ENCODE measurements around the gene ITM2C.

Gene ITM2C

GRCh38 chr2:230864605-230865306 lies at the start of gene ITM2C:
Gene ITM2C, plus strand, starts transcription at chr2:230864942. Its CDS starts 84 bp downstream, at chr2:230865026.
- peak; percentile 51 for DNase-seq

- DNase-seq, result no peak
Measured at GRCh38 chr2:230815088-230815487, 49.7 kb upstream of the ITM2C start.

- DNase-seq, result no peak
Measured at GRCh38 chr2:230816735-230817134, 48.0 kb upstream of the ITM2C start.

GRCh38 chr2:230819433-230819832 lies 45.3 kb upstream of the ITM2C start:
- no peak for DNase-seq

- DNase-seq, result no peak
Measured at GRCh38 chr2:230821261-230821990, 43.3 kb upstream of the ITM2C start.

GRCh38 chr2:230821991-230822520 lies 42.7 kb upstream of the ITM2C start:
- no peak for DNase-seq

GRCh38 chr2:230823264-230823964 lies 41.3 kb upstream of the ITM2C start:
- DNase-seq, result no peak

GRCh38 chr2:230824406-230824978 lies 40.2 kb upstream of the ITM2C start:
- DNase-seq, result peak; percentile 81

- no peak for DNase-seq
Measured at GRCh38 chr2:230825354-230825753, 39.4 kb upstream of the ITM2C start.

GRCh38 chr2:230827774-230828271 lies 36.9 kb upstream of the ITM2C start:
- DNase-seq, result no peak

- no peak for DNase-seq
Measured at GRCh38 chr2:230828272-230828961, 36.3 kb upstream of the ITM2C start.

- no peak for DNase-seq
Measured at GRCh38 chr2:230829293-230829692, 35.4 kb upstream of the ITM2C start.

- no peak for DNase-seq
Measured at GRCh38 chr2:230829959-230830358, 34.8 kb upstream of the ITM2C start.

GRCh38 chr2:230830428-230830827 lies 34.3 kb upstream of the ITM2C start:
- DNase-seq, result no peak

GRCh38 chr2:230840301-230840700 lies 24.4 kb upstream of the ITM2C start:
- DNase-seq, result no peak

- DNase-seq, result no peak
Measured at GRCh38 chr2:230842473-230842872, 22.3 kb upstream of the ITM2C start.

- no peak for DNase-seq
Measured at GRCh38 chr2:230843132-230843531, 21.6 kb upstream of the ITM2C start.

- no peak for DNase-seq
Measured at GRCh38 chr2:230846360-230846759, 18.4 kb upstream of the ITM2C start.

- DNase-seq, result peak; percentile 40
Measured at GRCh38 chr2:230847883-230848388, 16.8 kb upstream of the ITM2C start.

- no peak for DNase-seq
Measured at GRCh38 chr2:230849633-230850357, 14.9 kb upstream of the ITM2C start.

GRCh38 chr2:230850358-230850658 lies 14.4 kb upstream of the ITM2C start:
- DNase-seq, result no peak

- no peak for DNase-seq
Measured at GRCh38 chr2:230852113-230852512, 12.6 kb upstream of the ITM2C start.
